Measurements from ENCODE around the gene TPM2.

DNA sequence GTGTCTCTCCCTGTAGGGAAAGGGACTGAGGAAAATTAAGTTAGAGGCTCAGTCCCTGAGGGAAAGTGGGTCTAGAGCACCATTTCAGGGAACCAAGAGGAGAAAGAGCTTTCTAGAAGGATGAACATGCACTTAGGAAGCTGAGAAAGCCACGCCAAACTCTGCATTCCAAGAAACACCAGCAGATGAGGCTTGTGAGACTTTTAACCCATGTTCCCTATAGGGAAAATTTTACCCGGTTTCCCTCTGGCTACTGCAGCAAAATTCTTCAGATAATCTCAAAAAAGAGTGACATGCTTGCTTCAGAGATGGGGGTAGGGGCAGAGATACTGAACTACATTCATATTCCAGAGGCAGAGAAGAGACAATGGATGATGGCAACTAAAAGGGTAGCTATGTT, 33.7 kb upstream of the TPM2 start:
- TF ChIP-seq ESRRA (IDR thresholded peaks at IDR 0.05; ENCODE audit: low read length) (no peak), SUZ12 (IDR thresholded peaks at IDR 0.05; ENCODE audit: unreplicated experiment) (no peak), MYC (IDR thresholded peaks at IDR 0.05; ENCODE audit: insufficient read depth, insufficient read length, insufficient replicate concordance, low read length, severe bottlenecking) (no peak), KDM1A (IDR thresholded peaks at IDR 0.05; ENCODE audit: borderline replicate concordance) (no peak), POLR2A (IDR thresholded peaks at IDR 0.05; ENCODE audit: low read depth, low read length) (no peak), SIX5 (IDR thresholded peaks at IDR 0.05; ENCODE audit: low read depth, low read length, severe bottlenecking) (no peak), POLR2AphosphoS5 (IDR thresholded peaks at IDR 0.05; ENCODE audit: low read length) (no peak), ZNF274 (IDR thresholded peaks at IDR 0.05; ENCODE audit: insufficient read depth, insufficient read length) (no peak), JUND (IDR thresholded peaks at IDR 0.05; ENCODE audit: low read depth, low read length) (no peak), ZNF24 (IDR thresholded peaks at IDR 0.05) (no peak)
- TF ChIP-seq, protein P1, sequence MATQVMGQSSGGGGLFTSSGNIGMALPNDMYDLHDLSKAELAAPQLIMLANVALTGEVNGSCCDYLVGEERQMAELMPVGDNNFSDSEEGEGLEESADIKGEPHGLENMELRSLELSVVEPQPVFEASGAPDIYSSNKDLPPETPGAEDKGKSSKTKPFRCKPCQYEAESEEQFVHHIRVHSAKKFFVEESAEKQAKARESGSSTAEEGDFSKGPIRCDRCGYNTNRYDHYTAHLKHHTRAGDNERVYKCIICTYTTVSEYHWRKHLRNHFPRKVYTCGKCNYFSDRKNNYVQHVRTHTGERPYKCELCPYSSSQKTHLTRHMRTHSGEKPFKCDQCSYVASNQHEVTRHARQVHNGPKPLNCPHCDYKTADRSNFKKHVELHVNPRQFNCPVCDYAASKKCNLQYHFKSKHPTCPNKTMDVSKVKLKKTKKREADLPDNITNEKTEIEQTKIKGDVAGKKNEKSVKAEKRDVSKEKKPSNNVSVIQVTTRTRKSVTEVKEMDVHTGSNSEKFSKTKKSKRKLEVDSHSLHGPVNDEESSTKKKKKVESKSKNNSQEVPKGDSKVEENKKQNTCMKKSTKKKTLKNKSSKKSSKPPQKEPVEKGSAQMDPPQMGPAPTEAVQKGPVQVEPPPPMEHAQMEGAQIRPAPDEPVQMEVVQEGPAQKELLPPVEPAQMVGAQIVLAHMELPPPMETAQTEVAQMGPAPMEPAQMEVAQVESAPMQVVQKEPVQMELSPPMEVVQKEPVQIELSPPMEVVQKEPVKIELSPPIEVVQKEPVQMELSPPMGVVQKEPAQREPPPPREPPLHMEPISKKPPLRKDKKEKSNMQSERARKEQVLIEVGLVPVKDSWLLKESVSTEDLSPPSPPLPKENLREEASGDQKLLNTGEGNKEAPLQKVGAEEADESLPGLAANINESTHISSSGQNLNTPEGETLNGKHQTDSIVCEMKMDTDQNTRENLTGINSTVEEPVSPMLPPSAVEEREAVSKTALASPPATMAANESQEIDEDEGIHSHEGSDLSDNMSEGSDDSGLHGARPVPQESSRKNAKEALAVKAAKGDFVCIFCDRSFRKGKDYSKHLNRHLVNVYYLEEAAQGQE (IDR thresholded peaks at IDR 0.05; ENCODE audit: low read depth, low read length) = no peak
- TF ChIP-seq, protein P2, sequence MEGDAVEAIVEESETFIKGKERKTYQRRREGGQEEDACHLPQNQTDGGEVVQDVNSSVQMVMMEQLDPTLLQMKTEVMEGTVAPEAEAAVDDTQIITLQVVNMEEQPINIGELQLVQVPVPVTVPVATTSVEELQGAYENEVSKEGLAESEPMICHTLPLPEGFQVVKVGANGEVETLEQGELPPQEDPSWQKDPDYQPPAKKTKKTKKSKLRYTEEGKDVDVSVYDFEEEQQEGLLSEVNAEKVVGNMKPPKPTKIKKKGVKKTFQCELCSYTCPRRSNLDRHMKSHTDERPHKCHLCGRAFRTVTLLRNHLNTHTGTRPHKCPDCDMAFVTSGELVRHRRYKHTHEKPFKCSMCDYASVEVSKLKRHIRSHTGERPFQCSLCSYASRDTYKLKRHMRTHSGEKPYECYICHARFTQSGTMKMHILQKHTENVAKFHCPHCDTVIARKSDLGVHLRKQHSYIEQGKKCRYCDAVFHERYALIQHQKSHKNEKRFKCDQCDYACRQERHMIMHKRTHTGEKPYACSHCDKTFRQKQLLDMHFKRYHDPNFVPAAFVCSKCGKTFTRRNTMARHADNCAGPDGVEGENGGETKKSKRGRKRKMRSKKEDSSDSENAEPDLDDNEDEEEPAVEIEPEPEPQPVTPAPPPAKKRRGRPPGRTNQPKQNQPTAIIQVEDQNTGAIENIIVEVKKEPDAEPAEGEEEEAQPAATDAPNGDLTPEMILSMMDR (IDR thresholded peaks at IDR 0.05 in 2 of 3, conservative IDR thresholded peaks at IDR 0.05 in 1 of 3; ENCODE audit: control insufficient read depth in 2 of 3, extremely low read depth in 1 of 3, insufficient read depth in 1 of 3, low read depth in 3 of 3, low read length in 3 of 3) = no peak
- TF ChIP-seq, protein P3, sequence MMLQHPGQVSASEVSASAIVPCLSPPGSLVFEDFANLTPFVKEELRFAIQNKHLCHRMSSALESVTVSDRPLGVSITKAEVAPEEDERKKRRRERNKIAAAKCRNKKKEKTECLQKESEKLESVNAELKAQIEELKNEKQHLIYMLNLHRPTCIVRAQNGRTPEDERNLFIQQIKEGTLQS (IDR thresholded peaks at IDR 0.05; ENCODE audit: borderline replicate concordance, extremely low read depth, low read depth, low read length) = no peak
